VCaP (cell line): ENCODE results near the gene MOB3C.
"Not testable (repeated sequence)": the region's sequence is repeated elsewhere in the genome, so short reads cannot be mapped to it uniquely, and the experiment has no call there.

ENCODE experiments used
- H3K27ac ChIP-seq: fragments of 450-650 bp; 2 replicates; pipeline ENCODE4 v1.5.1; 2017
- CTCF ChIP-seq: fragments of 450-650 bp; conservative IDR thresholded peaks from 2 replicates; pipeline ENCODE4 v1.5.1; 2017; ENCODE audit warnings: mild to moderate bottlenecking, moderate library complexity

The MOB3C gene

GRCh38 chr1:46654012-46654411 lies 37.4 kb upstream of the MOB3C start:
- peak overlapping the region; percentile 37; the same call in 1 of the 2 replicates for H3K27ac ChIP-seq

GRCh38 chr1:46653405-46653958 lies 36.9 kb upstream of the MOB3C start:
- peak overlapping the region; percentile 37 for H3K27ac ChIP-seq
- TF ChIP-seq CTCF = no peak

More at GRCh38 chr1:46654012-46654411, 37.4 kb upstream of the MOB3C start:
- no peak for TF ChIP-seq CTCF

GRCh38 chr1:46652321-46653100 lies 35.9 kb upstream of the MOB3C start:
- H3K27ac ChIP-seq = peak overlapping the region; percentile 37
- TF ChIP-seq CTCF = no peak

DNA sequence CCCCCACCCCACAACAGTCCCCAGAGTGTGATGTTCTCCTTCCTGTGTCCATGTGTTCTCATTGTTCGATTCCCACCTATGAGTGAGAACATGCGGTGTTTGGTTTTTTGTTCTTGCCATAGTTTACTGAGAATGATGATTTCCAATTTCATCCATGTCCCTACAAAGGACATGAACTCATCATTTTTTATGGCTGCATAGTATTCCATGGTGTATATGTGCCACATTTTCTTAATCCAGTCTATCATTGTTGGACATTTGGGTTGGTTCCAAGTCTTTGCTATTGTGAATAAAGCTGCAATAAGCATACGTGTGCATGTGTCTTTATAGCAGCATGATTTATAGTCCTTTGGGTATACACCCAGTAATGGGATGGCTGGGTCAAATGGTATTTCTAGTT lies 34.5 kb upstream of the MOB3C start:
- H3K27ac ChIP-seq = not testable (repeated sequence)

DNA sequence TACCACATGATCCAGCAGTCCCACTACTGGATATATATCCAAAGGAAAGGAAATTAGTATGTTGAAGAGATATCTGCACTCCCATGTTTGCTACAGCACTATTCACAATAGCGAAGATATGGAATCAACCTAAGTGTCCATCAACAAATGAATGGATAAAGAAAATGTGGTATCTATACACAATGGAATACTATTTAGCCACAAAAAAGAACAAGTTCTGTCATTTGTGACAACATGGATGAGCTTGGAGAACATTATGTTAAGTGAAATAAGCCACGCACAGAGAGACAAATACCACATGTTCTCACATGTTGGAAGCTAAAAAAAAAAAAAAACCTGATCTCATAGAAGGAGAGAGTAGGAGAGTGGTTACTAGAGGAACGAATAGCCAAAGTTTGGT lies 33.9 kb upstream of the MOB3C start:
- no peak for TF ChIP-seq CTCF
- no peak overlapping the region for H3K27ac ChIP-seq

- no peak overlapping the region for H3K27ac ChIP-seq
- TF ChIP-seq CTCF = no peak
These were observed 33.2 kb upstream of the MOB3C start for GRCh38 chr1:46649764-46650163.

- H3K27ac ChIP-seq = no peak overlapping the region
- TF ChIP-seq CTCF = no peak
These were observed 31.0 kb upstream of the MOB3C start for GRCh38 chr1:46647611-46648010.

GRCh38 chr1:46646844-46647243 lies 30.2 kb upstream of the MOB3C start:
- TF ChIP-seq CTCF = no peak
- H3K27ac ChIP-seq = no peak overlapping the region
